ENCODE data around the gene SH3PXD2B.

Gene SH3PXD2B

DNA sequence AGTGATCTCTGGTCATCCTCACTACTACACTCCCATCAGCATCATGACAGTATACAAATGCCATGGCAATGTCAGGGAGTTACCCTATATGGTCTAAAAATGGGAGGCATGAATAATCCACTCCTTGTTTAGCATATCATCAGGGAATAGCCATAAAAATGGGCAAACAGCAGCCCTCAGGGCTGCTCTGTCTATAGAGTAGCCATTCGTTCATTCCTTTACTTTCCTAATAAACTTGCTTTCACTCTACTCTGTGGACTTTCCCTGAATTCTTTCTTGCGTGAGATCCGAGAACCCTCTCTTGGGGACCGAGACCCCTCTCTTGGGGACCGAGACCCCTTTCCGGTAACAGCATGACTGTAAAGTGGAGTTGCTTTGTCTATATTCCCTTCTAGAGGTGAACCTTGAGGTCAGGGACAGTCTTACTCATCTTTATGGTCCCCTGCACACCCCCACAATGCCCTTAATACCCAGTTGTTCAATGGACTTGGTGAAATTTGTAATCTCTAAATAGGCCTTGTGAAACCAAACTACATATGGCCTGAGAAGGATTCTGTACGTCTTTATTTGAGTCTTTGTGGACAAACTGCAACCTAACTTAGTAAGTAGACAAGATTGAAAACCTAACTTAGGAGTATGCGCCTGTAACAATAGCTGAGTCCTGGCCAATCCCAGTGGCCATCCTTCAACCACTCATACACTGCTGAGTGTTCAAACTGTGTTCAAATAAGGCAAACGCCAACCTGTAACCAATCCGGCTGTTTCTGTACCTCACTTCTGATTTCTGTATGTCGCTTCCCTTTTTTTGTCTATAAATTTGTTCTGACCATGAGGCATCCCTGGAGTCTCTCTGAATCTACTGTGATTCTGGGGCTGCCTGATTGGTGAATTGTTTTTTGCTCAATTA is 138.5 kb downstream of the SH3PXD2B start:
- TF ChIP-seq, protein P1, sequence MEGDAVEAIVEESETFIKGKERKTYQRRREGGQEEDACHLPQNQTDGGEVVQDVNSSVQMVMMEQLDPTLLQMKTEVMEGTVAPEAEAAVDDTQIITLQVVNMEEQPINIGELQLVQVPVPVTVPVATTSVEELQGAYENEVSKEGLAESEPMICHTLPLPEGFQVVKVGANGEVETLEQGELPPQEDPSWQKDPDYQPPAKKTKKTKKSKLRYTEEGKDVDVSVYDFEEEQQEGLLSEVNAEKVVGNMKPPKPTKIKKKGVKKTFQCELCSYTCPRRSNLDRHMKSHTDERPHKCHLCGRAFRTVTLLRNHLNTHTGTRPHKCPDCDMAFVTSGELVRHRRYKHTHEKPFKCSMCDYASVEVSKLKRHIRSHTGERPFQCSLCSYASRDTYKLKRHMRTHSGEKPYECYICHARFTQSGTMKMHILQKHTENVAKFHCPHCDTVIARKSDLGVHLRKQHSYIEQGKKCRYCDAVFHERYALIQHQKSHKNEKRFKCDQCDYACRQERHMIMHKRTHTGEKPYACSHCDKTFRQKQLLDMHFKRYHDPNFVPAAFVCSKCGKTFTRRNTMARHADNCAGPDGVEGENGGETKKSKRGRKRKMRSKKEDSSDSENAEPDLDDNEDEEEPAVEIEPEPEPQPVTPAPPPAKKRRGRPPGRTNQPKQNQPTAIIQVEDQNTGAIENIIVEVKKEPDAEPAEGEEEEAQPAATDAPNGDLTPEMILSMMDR (IDR thresholded peaks at IDR 0.05; ENCODE audit: low read length), result no peak
- no peak for TF ChIP-seq EZH2 (IDR thresholded peaks at IDR 0.05; ENCODE audit: borderline replicate concordance, low read length)

GRCh38 chr5:172313915-172314314 is 140.4 kb downstream of the SH3PXD2B start:
- Histone ChIP-seq H3K4me2 (ENCODE audit: low read length) (no peak overlapping the region), H3K27ac (ENCODE audit: low read depth, low read length, poor library complexity, severe bottlenecking) (no peak overlapping the region), H2AFZ (ENCODE audit: low read length) (no peak overlapping the region), H3K9me2 (ENCODE audit: low read depth, low read length) (no peaks in the 10 kb centered on the region), H3K9ac (ENCODE audit: low read length) (no peak overlapping the region), H3K27me3 (ENCODE audit: insufficient read depth, low read length) (no peaks in the 10 kb centered on the region; the same call in 1 of the 2 replicates), H3K36me3 (ENCODE audit: insufficient read depth, low read length) (no peaks in the 10 kb centered on the region), H3K4me1 (ENCODE audit: insufficient read depth, low read length, severe bottlenecking) (no peaks in the 10 kb centered on the region), H3K4me3 (ENCODE audit: low read depth, low read length, poor library complexity, severe bottlenecking) (no peak overlapping the region), H3K79me2 (ENCODE audit: insufficient read depth, low read length) (no peaks in the 10 kb centered on the region), H4K20me1 (ENCODE audit: insufficient read depth, low read length) (no peaks in the 10 kb centered on the region), H3F3A (ENCODE audit: insufficient read depth, low read length) (no peaks in the 10 kb centered on the region), H3K9me3 (ENCODE audit: low read length) (no peaks in the 10 kb centered on the region)
- TF ChIP-seq EZH2 (IDR thresholded peaks at IDR 0.05; ENCODE audit: borderline replicate concordance, low read length), result no peak
- TF ChIP-seq, protein P1 (IDR thresholded peaks at IDR 0.05; ENCODE audit: low read length), result no peak

More for the DNA sequence above, 138.5 kb downstream of the SH3PXD2B start:
- Histone ChIP-seq H3K27me3 (ENCODE audit: insufficient read depth, low read length) (no peaks in the 10 kb centered on the region; the same call in 1 of the 2 replicates), H3K27ac (ENCODE audit: low read depth, low read length, poor library complexity, severe bottlenecking) (no peak overlapping the region), H3K36me3 (ENCODE audit: insufficient read depth, low read length) (no peaks in the 10 kb centered on the region), H3K4me1 (ENCODE audit: insufficient read depth, low read length, severe bottlenecking) (no peaks in the 10 kb centered on the region), H3K4me2 (ENCODE audit: low read length) (no peak overlapping the region), H2AFZ (ENCODE audit: low read length) (no peak overlapping the region), H3F3A (ENCODE audit: insufficient read depth, low read length) (no peaks in the 10 kb centered on the region), H3K9me2 (ENCODE audit: low read depth, low read length) (no peaks in the 10 kb centered on the region), H3K79me2 (ENCODE audit: insufficient read depth, low read length) (no peaks in the 10 kb centered on the region), H3K9me3 (ENCODE audit: low read length) (no peaks in the 10 kb centered on the region), H3K4me3 (ENCODE audit: low read depth, low read length, poor library complexity, severe bottlenecking) (no peak overlapping the region), H4K20me1 (ENCODE audit: insufficient read depth, low read length) (no peaks in the 10 kb centered on the region), H3K9ac (ENCODE audit: low read length) (no peak overlapping the region)

- Histone ChIP-seq H3K9me3 (ENCODE audit: low read length) (no peaks in the 10 kb centered on the region), H3K9ac (ENCODE audit: low read length) (no peak overlapping the region), H3K36me3 (ENCODE audit: insufficient read depth, low read length) (no peaks in the 10 kb centered on the region), H4K20me1 (ENCODE audit: insufficient read depth, low read length) (no peaks in the 10 kb centered on the region), H2AFZ (ENCODE audit: low read length) (no peak overlapping the region), H3K9me2 (ENCODE audit: low read depth, low read length) (no peaks in the 10 kb centered on the region), H3K4me1 (ENCODE audit: insufficient read depth, low read length, severe bottlenecking) (no peaks in the 10 kb centered on the region), H3K4me2 (ENCODE audit: low read length) (no peak overlapping the region), H3K27ac (ENCODE audit: low read depth, low read length, poor library complexity, severe bottlenecking) (no peak overlapping the region), H3K79me2 (ENCODE audit: insufficient read depth, low read length) (no peaks in the 10 kb centered on the region), H3F3A (ENCODE audit: insufficient read depth, low read length) (no peaks in the 10 kb centered on the region), H3K27me3 (ENCODE audit: insufficient read depth, low read length) (no peaks in the 10 kb centered on the region; the same call in 1 of the 2 replicates), H3K4me3 (ENCODE audit: low read depth, low read length, poor library complexity, severe bottlenecking) (no peak overlapping the region)
- TF ChIP-seq, protein P1 (IDR thresholded peaks at IDR 0.05; ENCODE audit: low read length), result no peak
- TF ChIP-seq EZH2 (IDR thresholded peaks at IDR 0.05; ENCODE audit: borderline replicate concordance, low read length), result no peak
Measured at GRCh38 chr5:172312286-172312685, 142.0 kb downstream of the SH3PXD2B start.

All from OCI-LY1 (cell line).